HUES64 (cell line): ENCODE results near the gene EDAR.

Experiments used
- H3K27ac ChIP-seq: 2 replicates; pipeline ENCODE4 v1.7.0; 2013; ENCODE audit warnings: low read depth, low read length, inconsistent platforms
- H3K27me3 ChIP-seq: 2 replicates; pipeline ENCODE4 v1.6.1; 2013; ENCODE audit warnings: mild to moderate bottlenecking, low read length; ENCODE audit not compliant: insufficient read depth
- H3K36me3 ChIP-seq: 2 replicates; pipeline ENCODE4 v1.6.1; 2013; ENCODE audit warnings: mild to moderate bottlenecking, low read length; ENCODE audit not compliant: insufficient read depth
- H3K4me1 ChIP-seq: 2 replicates; pipeline ENCODE4 v1.6.1; 2013; ENCODE audit warnings: mild to moderate bottlenecking, low read length, moderate library complexity; ENCODE audit not compliant: insufficient read depth
- H3K4me3 ChIP-seq: 2 replicates; pipeline ENCODE4 v1.5.1; 2013; ENCODE audit warnings: mild to moderate bottlenecking, low read length, moderate library complexity
- H3K9ac ChIP-seq: 2 replicates; pipeline ENCODE4 v1.6.1; 2013; ENCODE audit warnings: mild to moderate bottlenecking, low read depth, low read length
- H3K9me3 ChIP-seq: 2 replicates; pipeline ENCODE4 v1.6.1; 2013; ENCODE audit warnings: low read depth, low read length; ENCODE audit not compliant: insufficient read depth
- WGBS: fragments of 150-250, 120-280 bp; methylation state at CpG from one replicate; pipeline ENCODE4 v1.1.7; 2013; ENCODE audit warnings: missing lambda C conversion rate; 5-methylcytosine and 5-hydroxymethylcytosine counted together

The EDAR gene

DNA sequence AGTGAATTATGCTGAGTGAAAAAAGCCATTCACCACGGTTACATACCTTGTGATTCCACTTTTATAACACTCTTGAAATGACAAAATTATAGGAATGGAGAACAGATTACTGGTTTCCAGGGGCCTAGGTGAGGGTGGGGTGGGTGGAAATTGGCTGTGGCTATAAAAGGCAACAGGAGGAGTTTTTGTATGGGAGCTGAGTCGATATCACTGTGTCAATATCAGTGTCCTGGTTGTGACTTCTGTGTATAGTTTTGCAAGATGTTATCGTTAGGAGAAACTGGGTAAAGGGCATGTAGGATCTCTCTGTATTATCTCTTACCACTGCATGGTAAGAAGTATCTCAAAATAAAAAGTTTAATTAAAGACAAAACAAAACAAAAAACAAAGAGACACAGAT, 84.3 kb downstream of the EDAR start:
- no peak overlapping the region for H3K27ac ChIP-seq
- 96% methylated on average over 2 of the region's 3 CpGs for WGBS
- no peak overlapping the region for H3K4me3 ChIP-seq
- no peak overlapping the region for H3K9ac ChIP-seq
- H3K4me1 ChIP-seq, result no peaks in the 10 kb centered on the region
- no peaks in the 10 kb centered on the region for H3K36me3 ChIP-seq
- H3K27me3 ChIP-seq, result no peaks in the 10 kb centered on the region
- H3K9me3 ChIP-seq, result no peaks in the 10 kb centered on the region

DNA sequence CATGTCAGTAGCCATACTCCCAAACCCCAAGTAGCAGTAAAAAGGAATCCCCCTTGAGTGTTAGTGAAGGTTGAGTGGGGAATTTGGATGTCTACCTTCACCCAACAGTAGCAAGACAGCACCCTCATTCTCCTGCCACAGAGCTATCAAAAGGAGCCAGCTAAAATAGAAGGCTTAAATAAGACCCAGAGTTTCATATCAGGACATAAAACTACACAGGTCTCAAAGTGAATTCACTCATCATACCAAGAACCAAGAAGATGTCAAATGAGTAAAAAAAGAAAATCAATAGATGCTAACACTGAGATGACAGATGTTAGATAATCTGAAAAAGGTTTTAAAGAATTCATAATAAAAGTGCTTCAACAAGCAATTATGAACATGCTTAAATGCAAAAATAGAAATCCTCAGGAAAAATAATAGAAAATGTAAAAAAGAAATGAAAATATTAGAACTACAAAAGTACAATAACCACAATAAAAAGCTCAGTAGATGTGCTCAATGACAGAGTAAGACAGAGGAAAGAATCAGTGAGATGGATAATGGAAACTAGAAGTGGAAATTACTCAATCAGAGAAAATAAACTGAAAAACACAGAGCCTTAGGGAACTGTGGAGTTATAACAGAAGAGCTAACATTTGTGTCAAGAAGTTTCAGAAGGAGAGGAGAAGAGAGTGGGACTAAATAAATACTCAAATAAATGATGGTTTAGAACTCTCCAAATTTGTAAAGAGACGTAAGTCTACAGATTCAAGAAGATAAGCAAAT, 90.5 kb downstream of the EDAR start:
- no peaks in the 10 kb centered on the region for H3K27me3 ChIP-seq
- H3K36me3 ChIP-seq, result no peaks in the 10 kb centered on the region
- H3K9ac ChIP-seq, result no peak overlapping the region
- 0 out of 2 replicates have a peak, but pooled peaks cover 5% of the 10 kb centered on the region for H3K4me1 ChIP-seq
- 86% methylated on average over 1 of the region's 1 CpG for WGBS
- no peaks in the 10 kb centered on the region for H3K9me3 ChIP-seq
- no peak overlapping the region for H3K27ac ChIP-seq
- H3K4me3 ChIP-seq, result no peak overlapping the region

DNA sequence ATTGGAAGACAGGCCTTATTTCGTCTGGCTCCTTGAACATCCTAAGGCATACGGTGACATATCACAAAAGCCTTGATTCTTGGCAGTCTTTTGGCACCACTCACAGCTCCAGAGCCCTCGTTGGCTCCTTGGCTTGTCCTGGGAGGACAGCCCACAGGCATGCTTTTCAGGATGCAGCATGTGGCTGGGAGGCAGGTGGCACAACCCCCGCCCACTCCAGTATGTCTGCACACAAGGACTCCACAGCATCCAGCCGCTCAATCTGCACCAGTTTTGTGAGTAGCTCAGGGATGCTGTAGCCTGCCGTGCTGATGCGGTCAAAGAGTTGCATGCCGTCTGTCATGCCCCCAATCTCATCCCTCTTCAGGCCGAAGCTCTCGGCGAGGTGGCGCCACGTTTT, 92.3 kb downstream of the EDAR start:
- Histone ChIP-seq H3K36me3 (no peaks in the 10 kb centered on the region), H3K9ac (no peak overlapping the region), H3K4me1 (0 out of 2 replicates have a peak, but pooled peaks cover 5% of the 10 kb centered on the region), H3K9me3 (no peaks in the 10 kb centered on the region), H3K27me3 (no peaks in the 10 kb centered on the region), H3K4me3 (no peak overlapping the region), H3K27ac (no peak overlapping the region)
- WGBS, result 96% methylated on average over 13 of the region's 13 CpGs

DNA sequence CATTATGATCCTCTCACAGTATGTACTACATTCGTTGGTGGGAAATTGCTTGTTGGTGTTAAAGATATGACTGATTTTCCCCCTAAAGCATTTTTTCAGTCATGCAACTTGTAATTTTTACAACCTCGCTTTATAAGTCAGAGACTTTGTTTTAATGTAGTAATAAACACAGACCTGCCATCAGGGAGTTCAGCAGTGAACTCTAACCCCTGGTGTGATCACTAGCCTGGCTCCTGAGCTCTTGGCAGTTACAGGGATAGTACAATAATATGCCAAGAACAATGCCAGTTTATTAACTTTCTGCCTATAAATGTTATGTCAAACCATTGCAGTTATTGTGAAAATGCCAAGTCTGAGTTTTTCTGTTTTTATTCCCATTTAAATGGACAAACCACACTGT, 93.8 kb downstream of the EDAR start:
- H3K9me3 ChIP-seq, result no peaks in the 10 kb centered on the region; the same call in 1 of the 2 replicates
- H3K27me3 ChIP-seq, result no peaks in the 10 kb centered on the region
- no peak overlapping the region for H3K27ac ChIP-seq
- WGBS, result no CpG with 5 or more reads among the region's 2 CpGs
- H3K4me1 ChIP-seq, result 0 out of 2 replicates have a peak, but pooled peaks cover 5% of the 10 kb centered on the region
- H3K4me3 ChIP-seq, result no peak overlapping the region
- no peak overlapping the region for H3K9ac ChIP-seq
- no peaks in the 10 kb centered on the region for H3K36me3 ChIP-seq

DNA sequence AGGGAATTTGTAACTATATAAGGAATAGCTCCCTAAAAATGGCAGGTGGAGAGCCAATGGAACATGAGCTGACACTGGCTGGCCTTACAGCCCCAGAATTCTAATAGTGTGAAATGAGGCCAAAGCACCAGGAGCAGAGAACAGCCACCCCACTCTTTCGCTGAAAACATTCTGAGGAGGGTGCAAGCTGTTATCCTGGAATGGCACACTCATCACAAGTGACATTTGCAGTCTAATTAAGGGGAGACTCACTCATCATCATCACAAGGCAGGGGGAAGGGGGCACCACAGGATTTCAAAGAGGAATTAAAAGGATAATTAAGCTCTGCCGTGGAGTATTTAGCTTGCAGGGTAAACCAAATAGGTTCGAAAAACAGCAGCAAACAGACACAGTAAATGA, 94.3 kb downstream of the EDAR start:
- no peaks in the 10 kb centered on the region for H3K36me3 ChIP-seq
- H3K27ac ChIP-seq, result no peak overlapping the region
- 0 out of 2 replicates have a peak, but pooled peaks cover 5% of the 10 kb centered on the region for H3K4me1 ChIP-seq
- no peak overlapping the region for H3K4me3 ChIP-seq
- H3K9ac ChIP-seq, result no peak overlapping the region
- no peaks in the 10 kb centered on the region; the same call in 1 of the 2 replicates for H3K9me3 ChIP-seq
- H3K27me3 ChIP-seq, result no peaks in the 10 kb centered on the region
- WGBS, result 83% methylated on average over 3 of the region's 3 CpGs

DNA sequence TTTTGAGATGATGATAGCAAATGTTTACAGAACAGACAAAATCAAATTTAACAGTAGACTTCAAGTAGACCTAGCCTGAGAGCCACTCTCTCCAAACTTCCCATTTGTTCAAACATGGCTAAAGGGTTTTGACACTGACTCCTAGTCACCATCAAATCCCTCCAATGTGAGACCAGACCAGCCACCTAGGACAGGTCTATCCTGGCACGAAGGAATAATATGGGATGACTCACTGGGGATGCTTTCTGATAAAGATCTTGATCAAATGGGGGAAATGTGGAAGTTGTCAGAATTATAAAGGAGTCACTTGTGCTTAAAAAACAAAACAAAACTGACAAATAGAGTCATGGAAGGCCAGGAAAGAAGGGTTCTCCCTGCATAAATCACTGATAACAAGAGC, 95.7 kb downstream of the EDAR start:
- Histone ChIP-seq H3K4me1 (0 out of 2 replicates have a peak, but pooled peaks cover 5% of the 10 kb centered on the region), H3K9ac (no peak overlapping the region), H3K27ac (no peak overlapping the region), H3K4me3 (no peak overlapping the region), H3K9me3 (no peaks in the 10 kb centered on the region; the same call in 1 of the 2 replicates), H3K36me3 (no peaks in the 10 kb centered on the region), H3K27me3 (no peaks in the 10 kb centered on the region)
- whole genome bisulfite sequencing, result 95% methylated on average over 1 of the region's 1 CpG

DNA sequence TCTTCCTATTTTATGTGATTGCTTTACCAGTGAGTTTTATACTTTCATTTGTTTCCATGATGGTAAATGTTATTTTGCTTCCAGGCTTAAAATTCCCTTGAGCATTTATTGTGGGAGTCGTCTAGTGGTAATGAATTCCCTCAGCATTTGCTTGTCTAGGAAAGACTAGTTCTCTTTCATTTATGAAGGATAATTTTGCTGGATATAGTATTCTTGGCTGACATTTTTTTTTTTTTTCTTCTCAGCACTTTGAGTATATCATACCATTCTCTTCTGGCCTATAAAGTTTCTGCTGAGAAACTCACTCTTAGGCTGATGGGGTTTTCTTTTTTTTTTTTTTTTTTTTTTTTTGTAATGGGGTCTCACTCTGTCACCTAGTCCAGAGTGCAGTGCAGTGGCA, 99.1 kb downstream of the EDAR start:
- Histone ChIP-seq H3K4me3 (no peak overlapping the region), H3K36me3 (no peaks in the 10 kb centered on the region), H3K4me1 (0 out of 2 replicates have a peak, but pooled peaks cover 2% of the 10 kb centered on the region), H3K27me3 (no peaks in the 10 kb centered on the region), H3K27ac (no peak overlapping the region), H3K9me3 (no peaks in the 10 kb centered on the region; the same call in 1 of the 2 replicates), H3K9ac (no peak overlapping the region)
- WGBS, result 95% methylated on average over 1 of the region's 1 CpG

DNA sequence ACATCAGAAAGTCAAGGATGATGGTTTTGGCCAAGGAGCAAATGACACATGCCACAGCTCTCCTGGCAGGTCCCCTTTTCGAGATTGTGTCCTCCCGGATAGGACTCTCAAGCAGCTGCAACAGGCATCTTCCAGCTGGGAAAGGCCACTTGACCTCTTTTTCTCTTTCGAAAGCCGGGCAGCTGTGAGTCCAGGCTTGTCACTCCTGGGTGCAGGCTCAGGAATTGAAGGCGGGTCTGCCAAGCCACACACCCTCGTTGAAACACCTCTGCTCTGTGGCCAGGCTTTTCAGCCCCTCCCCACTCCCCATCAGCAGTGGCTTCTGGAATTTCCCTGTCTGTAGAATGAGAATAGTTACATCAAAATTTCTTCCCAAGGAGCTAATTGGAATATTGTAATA, 104.4 kb downstream of the EDAR start:
- Histone ChIP-seq H3K27me3 (no peaks in the 10 kb centered on the region), H3K4me3 (no peak overlapping the region), H3K9me3 (peaks cover 31% of the 10 kb centered on the region), H3K4me1 (no peaks in the 10 kb centered on the region), H3K27ac (no peak overlapping the region), H3K9ac (no peak overlapping the region), H3K36me3 (no peaks in the 10 kb centered on the region)
- 71% methylated on average over 6 of the region's 6 CpGs for WGBS

DNA sequence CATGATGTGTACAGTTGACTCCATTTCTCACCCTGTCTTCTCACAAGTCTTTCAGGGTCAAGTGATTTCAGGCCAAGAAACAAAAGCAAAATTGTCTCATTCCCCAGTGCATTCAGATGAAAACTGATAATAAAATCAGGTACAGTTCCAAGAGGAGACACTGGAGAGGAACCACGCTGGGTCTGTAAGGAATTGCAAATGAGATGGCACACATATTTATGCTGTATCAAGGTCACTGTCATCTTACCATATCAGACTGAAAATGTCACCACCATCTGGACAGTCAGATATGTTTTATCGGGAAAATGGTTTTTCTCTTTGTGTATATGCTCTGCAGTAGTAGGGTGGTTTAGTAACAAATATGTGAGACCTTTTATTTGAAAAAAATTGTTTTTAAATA, 110.7 kb downstream of the EDAR start:
- Histone ChIP-seq H3K4me3 (no peak overlapping the region), H3K36me3 (peaks cover 42% of the 10 kb centered on the region; the same call in 1 of the 2 replicates), H3K9ac (no peak overlapping the region), H3K27me3 (no peaks in the 10 kb centered on the region), H3K9me3 (peaks cover 41% of the 10 kb centered on the region), H3K4me1 (no peaks in the 10 kb centered on the region), H3K27ac (no peak overlapping the region)
- 44% methylated on average over 2 of the region's 2 CpGs for WGBS

DNA sequence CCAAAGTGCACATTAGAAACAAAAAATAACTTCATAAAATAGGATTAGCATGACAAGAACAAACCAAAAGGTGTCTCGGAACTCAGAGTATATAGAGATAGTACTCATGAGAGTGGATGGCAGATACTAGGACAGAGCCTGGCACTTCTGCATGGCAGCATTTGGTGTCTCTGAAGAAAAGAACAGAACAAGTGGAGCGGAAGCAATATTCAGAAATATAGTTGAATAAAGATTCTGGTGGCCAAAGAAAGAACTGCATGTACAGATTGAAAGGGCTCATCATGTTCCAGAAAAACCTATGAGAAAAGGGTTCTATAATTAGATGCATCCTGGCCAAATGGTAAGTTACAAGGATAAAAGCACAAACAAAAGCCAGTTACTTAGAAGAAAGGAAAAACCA, 111.5 kb downstream of the EDAR start:
- Histone ChIP-seq H3K9me3 (peaks cover 35% of the 10 kb centered on the region), H3K27ac (no peak overlapping the region), H3K27me3 (no peaks in the 10 kb centered on the region), H3K36me3 (peaks cover 44% of the 10 kb centered on the region; the same call in 1 of the 2 replicates), H3K9ac (no peak overlapping the region), H3K4me1 (no peaks in the 10 kb centered on the region), H3K4me3 (no peak overlapping the region)
- 94% methylated on average over 2 of the region's 2 CpGs for WGBS

DNA sequence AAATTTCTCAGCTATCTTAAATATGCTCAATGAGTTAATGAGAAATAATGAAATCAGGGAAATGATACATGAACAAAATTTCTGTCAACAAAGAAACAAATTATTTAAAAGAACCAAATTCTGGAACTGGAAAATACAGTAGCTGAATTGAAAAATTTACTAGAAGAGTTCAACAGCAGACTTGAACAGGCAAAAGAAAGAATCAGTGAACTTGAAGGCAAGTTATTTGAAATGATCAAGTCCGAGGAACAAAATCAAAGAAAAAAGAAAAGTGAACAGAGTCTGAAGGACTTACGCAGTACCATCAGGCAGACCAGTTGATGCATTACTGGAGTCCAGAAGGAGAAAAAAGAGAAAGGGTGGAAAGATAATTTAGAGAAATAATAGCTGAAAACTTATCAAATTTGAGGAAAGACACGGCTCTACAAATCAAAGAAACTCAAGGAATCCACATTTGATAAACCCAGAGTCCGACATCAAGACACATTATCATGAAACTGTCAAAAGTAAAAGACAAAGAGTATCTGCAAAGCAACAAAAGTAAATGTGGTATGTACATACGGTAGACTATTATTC, 118.9 kb downstream of the EDAR start:
- H3K4me1 ChIP-seq, result no peaks in the 10 kb centered on the region
- no peak overlapping the region for H3K27ac ChIP-seq
- WGBS, result 97% methylated on average over 5 of the region's 5 CpGs
- H3K27me3 ChIP-seq, result no peaks in the 10 kb centered on the region
- peaks cover 55% of the 10 kb centered on the region for H3K36me3 ChIP-seq
- no peak overlapping the region for H3K9ac ChIP-seq
- H3K4me3 ChIP-seq, result no peak overlapping the region
- H3K9me3 ChIP-seq, result no peaks in the 10 kb centered on the region; the same call in 1 of the 2 replicates
